Stimulated activated CD8-positive, alpha-beta memory T cell treated with anti-CD3 and anti-CD28 coated beads, Interleukin-7, amount 100 ng/mL, for 24 hours (primary cell): Measurements from ENCODE around the gene GNG4.
A peak's percentile ranks its signal among the peaks of the same experiment; 100 is the strongest.

ENCODE experiments used
- DNase-seq: peaks from one replicate; pipeline ENCODE4 v3.0.0-alpha.2; 2020; ENCODE audit warnings: low read depth

The GNG4 gene

DNA sequence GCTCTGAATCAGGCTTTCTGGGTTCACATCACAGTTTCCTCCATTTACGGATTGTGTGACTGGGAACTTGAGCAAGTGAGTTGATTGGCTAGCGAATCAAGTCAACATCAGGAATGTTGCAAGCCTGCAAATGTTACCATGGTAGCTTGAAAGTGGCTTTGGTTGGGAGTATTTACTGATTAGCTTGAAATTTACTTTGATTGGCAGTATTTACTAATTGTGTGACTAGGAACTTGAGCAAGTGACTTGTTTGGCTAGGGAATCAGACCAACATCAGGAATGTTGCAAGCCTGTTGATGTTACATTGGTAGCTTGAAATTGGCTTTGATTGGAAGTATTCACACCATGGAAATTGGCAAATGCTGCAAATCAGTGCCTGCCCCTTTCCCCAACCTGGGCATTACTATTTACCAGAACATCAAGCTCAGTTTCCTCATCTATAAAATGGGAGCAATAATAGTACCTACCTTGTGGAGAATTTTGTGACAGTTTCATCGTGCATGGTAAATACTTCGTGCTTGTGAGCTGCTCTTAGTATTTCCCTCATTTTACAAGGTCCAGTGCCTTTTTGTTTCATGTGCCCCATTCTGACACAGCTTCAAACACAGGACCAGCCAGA, 122.3 kb downstream of the GNG4 start:
- DNase-seq, result no peak

DNA sequence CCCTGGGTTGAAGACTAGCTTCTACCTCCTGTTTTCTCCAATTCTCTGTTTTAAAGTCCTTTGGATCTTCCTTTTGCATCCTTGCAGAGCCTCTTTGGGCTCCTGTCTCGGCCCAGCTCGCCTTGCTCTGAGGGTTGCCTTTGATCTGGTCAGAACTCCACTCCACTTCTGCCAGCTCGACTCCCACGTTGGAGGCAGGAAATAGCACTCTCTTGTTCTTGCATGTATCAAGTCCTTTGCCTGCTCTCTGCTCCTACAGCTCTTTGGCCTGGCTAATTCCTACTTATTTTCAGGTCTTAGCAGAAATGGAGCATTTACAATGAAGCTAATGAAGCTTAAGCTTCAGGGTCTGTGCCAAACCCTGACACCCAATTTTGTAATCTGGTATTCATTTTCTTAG, 124.3 kb downstream of the GNG4 start:
- DNase-seq, result no peak

DNA sequence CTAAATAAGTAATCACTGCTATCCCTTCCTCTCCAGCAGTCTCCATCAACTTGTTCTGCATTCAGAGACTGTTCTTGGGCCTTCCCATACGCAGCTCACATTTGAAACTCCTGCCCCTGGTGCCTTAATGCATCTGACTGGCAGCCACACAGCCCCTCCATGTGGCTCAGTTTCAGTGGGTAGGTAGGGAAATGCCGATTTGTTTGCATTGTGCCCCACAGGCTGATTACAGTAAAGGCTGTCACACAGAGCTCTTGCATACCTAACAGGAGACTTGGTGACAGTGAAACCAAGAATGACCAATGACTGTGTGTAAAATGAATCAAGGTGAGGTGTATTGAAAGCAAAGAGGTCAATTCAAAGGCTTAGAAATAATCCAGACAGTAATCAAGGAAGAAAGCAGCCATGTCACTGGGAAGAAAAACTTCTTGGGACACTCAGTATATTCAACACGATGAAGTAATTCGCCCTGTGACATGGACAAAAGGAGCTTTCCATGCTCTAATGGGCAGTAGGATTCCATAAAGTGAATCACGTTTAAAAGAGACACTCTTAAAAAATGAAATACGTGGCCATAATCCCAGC, 132.6 kb downstream of the GNG4 start:
- no peak for DNase-seq

DNA sequence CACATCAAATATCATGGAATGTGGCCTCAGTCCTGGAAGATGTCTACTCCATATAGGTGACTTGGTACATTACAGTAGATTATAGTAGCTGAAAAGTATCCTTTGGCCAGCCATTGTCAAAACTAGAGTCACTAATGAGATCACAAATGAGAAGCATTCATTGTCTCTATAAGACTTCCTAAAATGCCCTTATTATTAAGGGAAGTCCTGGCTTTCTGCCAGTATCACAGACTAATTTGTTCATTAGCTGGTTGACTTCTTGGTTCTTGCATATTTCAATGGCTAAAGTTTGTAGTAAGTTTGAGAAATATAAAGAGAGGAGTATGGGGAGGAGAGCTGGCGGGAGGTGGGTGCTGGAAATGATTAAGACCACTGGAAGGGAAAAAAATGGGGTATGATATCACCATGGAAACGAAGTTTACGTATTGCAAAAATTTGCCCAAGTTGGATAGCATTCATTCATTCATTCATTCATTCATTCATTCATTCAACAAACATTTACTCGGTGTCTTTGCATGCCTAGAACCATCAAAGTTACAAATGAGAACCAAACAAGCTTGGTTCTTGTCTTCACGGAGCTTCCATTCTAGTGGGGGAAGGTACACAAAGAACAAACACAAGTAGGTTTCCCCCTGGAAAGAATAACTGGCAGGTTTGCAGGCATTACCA, 133.6 kb downstream of the GNG4 start:
- DNase-seq, result no peak

DNA sequence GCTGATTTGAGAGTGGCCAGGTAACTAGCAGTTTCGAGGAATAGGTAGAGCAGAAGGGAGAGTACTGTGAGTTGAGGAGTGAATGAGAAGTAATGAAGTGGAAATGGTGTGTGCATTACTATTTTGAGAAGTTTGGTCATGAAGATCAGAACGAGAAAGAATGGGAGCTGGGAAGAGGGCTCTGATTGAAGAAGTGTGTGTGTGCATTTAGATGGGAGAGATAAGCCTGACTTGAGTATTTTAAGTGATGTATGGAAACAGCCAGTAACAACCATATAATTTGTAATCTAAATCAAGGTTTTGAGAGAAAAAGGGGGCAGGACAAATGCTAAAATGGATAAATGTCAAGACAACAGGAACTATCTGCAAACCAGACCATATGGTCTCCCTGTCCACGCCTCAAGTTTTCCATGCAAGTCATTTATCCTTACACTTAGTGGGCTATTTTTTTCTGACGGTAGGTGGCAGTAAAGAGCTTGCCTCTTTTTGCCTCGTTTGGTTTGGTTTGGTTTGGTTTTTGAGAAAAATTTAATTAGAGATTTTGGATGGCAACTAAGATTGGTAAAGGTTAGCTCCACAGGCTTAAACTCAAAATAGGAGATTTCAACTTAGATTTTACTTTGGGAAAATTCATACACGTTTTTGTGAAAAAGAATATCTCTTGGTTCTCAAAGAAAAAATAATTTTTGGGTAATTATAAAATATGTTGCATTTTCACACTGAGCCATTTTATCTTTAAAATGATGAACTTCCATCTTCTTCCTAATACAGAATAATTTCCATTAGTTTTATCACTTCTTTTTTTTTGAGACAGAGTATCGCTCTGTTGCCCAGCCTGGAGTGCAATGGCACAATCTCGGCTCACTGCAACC, 135.9 kb downstream of the GNG4 start:
- no peak for DNase-seq

DNA sequence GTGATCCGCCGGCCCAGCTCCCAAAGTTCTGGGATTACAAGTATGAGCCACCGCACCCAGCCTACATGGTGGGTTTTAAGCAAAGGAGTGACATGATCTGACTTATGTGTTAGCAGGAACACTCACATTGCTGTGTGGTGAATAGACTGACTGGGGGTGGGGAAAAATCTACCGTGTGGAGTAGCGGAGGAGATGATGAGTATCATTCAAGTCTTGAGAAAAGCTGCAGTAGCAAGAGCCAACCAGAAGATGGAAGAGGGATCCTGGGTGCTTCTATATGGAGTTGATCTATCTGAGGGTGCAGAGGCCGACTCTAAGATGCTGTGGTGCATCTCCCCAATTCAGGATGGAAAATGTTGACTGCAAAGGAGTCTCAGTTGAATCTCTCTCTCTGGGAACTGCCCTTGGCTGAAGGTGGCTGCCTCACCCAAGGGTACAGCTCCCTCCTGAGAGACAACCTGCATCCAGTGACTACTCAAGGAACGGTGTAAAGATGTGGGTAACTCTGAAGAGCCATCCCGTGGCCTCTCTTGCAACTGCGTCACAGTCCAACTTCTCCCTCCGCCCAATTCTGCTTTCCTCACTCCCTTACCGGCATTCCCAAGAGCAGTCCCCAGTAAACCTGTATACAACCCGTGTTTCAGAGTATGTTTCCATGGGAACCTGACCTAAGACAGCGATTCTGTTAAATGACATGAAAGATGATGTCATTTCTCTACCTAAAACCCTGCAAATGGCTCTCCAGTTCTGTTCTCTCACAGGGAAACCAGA, 137.9 kb downstream of the GNG4 start:
- no peak for DNase-seq

DNA sequence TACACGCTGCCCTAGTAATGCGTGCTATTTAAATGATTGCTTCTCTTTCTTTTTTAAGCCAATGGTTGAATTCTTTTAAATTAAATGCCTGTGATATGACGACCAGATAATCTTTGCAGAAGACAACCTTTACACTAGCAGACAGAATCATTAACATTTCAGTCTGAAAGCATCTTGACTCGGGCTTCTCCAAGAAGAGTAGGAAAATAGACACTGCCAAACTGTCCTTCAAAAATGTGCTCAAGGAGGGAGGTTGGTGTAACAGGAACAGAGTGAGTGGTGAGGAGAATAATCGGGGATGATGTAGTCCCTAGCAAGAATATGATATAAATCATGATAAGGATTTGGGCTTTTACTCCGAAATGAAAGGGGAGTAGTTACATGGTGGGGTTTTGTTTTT, 138.8 kb downstream of the GNG4 start:
- DNase-seq, result no peak

DNA sequence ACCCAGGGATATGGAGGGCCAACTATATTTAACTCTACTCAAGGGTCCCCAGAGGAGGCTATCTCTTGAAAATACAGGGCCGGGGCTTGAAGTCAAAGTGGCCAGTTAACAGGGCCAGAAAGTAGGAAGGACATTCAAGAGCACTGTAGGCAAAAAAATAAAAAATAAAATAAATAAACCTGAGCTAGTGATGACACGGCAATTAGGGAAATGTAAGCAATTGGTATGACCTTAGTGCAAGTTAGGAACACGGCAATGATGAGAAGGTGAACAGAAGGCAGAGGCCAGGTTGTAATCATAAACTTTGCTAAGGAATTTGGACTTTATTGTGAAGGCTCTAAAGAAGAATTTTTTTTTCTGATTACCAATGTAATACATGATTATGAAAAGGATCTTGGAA, 142.0 kb downstream of the GNG4 start:
- DNase-seq, result no peak

DNA sequence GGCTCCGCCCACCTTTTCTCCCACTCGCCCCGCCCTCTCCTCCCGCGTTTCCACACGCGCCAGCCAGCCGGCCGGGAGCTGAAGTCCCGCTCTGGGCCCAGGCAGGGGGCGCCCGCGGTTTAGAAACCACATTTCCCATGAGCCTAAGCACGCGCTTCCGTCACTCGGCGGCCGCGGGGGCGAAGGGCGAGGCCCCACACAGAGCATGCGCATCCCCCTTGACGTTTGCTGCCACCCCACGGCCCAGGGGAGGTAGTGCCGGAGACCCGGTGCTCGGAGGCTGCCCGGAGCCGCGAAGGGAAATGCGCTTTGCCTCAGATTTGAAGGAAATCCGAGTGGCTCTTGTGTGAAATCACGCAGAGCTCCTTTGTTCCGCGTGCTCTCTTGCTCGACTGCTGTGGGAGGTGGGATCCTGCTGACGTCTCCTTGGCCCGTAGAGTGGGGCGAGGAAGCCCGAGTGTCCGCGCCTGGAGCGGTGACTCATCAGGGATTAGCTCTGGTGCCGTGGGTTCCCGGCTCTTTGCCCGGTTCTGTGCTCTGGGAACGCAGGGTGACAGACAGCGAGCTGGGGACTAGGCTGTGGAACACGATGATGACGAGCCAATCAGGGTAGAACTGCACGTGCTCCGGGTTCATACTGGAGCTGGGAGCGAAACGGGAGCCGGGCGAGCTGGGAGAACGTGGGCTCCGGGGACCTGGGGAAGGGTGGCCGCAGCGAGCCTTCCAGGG, 144.9 kb downstream of the GNG4 start:
- DNase-seq, result peak; percentile 97

DNA sequence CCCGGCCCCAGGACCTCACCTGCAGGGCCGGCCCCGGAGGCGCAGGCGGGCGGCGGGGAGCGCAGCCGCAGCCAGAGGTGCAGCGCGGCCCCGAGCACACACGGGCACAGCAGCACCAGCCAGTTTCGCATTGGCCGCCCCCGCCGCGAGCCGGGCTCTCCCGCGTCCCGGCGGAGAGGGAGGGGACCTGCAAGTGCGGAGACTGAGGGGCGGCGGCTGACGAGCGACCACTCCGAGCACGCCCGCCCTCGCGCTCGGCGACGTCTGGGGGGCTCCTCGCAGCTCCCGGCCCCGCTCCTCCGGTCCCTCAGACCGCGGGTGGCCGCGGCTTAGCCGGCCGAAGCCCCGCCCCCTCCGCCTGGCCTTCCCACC, 145.5 kb downstream of the GNG4 start, which contains the start of gene B3GALNT2:
Gene B3GALNT2, minus strand, starts transcription at position 331 of the 372 bp plus-strand sequence. Its CDS starts 200 bp downstream, at position 131.
- no peak for DNase-seq

DNA sequence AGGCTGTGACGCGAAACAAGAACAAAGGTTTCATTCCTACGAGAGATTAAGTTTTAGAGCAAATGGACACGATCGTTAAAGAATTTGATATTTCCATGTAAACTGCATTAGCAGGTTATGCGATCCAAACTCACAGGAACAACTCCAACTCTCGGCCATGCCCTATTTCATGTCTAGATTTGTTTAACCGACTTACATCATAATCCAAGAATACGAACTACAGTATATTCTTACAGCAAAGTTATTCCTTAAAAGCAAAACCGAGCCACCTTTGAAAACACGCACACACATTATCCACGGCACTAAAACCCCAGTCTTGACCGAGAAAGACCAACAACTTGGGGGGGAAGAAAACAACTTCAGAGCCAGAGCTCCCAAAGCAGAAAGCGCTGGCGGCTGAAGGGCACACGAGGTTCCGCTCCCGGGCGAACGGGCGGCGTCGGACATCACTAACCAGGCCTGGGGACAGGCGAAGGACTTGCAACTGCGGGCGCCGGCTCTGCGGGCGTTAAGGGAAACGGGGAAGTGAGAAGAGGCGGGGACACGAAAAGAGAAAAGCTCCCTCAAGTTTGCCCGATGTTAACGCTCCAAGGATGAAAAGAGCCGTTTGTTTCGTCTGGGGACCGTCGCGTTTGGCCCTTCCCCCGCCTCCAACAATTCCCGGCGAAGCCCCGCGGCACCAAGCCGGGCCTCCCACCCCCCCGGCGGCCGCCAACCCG, 146.0 kb downstream of the GNG4 start:
- DNase-seq, result no peak

DNA sequence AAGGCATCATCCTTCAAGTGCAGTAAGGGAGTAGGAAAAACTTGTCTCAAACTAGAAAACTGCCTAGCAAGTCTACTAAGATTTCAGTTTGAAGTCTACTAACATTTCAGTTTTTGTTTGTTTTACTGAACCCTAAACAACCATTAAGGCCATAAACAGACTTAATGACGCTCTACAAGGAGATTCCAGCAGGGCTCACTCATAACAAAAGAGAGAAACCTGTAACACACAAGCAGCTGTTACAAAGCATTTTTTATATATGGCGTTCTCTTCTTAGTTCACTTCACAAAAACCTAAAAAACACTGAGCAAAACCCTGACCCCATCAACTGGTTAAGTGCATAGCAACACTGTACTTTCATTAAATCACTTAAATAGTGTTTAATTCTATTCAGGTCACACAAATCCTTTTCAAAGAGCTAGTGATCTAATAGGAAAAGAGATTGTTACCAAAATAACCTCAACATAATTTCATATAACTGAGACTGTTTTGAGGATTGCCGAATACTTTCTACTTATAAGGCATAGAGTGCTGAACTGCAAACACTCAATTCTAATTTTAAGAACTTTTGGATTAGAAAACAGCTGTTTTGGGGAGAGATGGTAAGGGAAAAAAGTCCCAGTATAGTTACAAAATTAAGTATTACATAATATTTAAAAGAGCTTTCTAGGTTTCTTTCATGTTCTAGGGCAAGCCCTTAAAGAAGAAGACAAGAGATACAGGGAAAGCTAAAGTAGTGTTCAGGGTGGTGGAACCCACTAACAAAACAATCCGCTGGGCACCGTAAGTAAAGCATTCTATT, 146.8 kb downstream of the GNG4 start:
- DNase-seq, result no peak

DNA sequence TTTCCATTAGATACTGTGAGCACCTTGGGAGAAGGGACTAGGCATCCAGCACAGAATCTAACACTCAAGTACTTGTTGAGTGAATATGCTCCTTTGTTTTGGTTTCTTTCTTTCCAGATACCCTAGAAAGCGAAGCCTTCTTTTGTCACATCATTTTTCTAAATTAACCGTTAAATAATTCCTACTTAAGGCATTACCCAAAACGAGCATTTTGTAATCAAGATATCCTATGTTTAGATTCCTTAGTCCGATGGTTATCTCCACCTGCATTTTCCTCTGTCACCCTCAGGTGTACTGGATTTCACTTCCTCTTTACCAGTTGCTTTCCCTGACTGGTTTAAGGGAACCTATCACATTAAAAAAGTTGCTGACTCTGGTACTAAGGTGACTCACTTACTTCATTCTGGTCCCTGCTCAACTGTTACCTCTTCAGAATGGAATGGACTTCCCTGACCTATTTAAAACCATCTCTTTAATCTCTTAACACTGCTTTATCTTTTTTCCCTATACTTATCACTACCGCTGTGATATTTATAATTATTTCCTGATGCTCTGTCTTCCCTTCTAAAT, 148.5 kb downstream of the GNG4 start:
- no peak for DNase-seq
